GM18858 (cell line): ENCODE results near the gene FBH1.
"Not testable (repeated sequence)": the region's sequence is repeated elsewhere in the genome, so short reads cannot be mapped to it uniquely, and the experiment has no call there.

Source experiments
- ATAC-seq: cut with Tn5 transposase; IDR thresholded peaks from one replicate; pipeline ENCODE4 v1.9.1; 2021; ENCODE audit not compliant: unreplicated experiment

Gene FBH1

DNA sequence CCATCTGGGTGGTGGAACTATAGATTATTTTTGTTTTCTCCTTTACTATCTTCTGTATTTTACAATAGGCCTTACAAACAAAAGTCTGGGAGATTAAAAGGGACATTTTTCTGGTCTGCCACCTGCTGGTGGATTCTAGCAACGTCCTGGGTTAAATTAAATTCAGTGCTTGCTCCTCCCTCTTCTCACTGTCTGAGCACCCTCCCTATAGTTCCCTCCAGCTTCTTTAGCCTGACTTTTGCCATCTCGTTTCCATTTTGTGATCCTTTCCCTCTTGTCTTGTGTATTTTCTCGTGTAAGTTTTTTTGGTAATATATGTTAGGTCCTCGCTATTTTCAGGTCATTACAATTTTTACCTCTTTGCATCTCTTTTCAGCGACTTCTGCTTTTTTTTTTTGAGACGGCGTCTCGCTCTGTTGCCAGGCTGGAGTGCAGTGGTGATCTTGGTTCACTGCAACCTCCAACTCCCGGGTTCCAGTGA is 16.5 kb upstream of the FBH1 start:
- ATAC-seq: no peak

DNA sequence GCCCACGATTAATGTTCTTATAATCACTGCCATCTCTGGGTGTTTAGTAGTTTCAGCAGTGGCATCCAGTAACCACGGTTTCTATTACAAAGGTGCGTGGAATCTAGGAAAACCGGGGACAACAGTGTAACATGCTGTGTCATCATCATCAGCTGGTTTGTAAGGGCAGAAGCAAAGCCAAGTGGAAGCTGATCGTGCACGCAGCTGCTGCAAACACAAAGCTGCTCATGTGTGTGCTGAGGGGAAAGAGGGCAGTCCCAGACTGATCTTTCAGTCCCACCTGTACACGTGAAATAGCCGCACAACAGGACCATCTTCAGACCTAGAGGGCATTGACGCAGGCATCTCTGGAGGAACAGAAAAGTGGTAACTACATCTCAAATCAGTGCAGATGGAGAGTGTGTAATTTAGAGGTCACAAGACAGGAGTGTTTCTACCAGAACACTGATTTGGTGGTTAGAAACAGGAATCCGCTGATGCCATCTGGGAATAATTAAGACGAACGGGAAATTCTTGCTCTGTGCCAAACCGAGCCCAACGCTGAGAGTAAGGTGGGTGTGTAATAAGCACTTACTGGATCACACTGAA is 13.8 kb upstream of the FBH1 start:
- no peak for ATAC-seq

DNA sequence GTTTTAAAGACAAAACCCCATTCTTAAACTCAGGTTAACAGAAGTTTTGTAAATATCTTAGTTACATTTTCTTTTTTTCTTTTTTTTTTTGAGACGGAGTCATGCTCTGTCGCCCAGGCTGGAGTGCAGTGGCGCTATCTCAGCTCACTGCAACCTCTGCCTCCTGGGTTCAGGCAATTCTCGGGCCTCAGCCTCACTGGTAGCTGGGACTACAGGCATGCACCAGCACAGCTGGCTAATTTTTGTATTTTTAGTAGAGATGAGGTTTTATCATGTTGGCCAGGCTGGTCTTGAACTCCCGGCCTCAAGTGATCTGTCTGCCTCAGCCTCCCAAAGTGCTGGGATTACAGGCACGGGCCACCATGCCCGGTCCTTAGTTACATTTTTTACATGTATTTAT is 13.0 kb upstream of the FBH1 start:
- ATAC-seq: not testable (repeated sequence)

DNA sequence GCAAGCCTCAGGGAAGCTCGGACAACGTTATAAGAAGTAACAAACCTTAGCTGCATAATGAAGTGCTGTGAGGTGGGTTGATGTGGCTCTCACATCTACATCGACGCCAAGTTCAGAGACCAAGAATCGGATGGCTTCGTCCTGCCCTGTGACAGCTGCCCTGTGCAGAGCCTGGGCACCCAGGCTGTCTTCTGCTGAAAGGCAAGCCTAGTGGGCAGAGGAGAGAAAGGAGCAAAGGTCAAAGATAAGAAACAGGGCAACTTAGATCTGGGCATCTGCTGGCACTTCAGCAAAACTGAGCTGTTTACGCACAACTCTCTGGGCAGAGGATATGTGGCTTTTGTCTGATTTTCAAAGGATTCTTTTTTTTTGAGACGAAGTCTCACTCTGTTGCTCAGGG is 7.1 kb upstream of the FBH1 start:
- ATAC-seq: no peak

DNA sequence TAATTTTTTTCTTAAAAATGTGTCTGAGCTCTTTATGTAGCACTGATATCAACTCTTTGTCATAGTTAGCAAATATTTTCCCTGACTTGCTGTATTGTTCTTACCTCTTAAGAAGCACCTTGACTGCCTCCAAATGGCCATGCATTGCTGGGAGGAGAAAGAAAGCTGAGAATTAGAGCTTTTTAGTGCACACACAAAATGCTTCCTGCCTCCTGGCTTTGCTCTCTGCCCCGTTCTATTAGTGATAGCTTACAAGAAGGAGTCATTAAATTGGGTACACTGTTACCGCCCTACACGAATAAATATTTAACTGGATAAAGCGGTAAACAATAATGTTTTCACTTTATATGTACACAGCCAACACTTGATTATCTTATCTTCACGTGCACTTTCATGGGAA is 4.4 kb upstream of the FBH1 start:
- ATAC-seq: no peak

DNA sequence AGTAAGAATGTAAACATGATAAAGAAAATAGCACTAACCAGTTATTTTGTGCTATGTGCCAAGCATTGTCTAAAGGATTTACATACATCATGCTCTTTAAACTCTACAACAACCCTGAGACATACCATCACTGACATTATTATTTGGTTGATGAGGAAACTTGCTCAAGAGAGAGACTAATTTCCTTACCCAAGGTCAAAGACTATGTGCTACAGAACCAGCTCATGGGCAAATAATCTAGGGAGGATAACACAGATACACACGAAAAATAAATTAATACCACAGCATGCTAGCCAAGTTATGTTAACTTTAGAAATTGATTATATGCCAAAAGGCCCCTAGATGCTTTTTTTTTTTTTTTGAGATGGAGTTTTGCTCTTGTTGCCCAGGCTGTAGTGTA is 3.0 kb upstream of the FBH1 start:
- ATAC-seq: no peak

GRCh38 chr10:5887641-5888040 is 2.4 kb upstream of the FBH1 start:
- no peak for ATAC-seq

DNA sequence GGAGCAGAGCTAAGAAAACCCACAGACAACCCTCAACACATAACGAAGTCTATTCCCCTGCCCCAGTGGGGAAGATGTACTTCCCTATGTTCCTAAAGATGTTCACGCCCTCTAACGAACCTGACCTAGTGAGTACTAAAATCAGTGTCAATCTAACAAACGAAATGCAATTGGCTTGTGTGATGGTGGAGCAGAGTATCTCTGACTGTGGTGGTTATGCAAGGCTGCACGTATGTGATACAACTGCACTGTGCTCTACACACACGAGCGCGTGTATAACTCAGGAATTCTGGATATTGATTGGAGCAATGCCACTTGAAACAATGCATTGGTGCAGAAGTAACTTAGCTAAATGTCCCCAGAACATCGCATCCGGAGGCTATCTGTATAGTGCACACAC is 1.7 kb upstream of the FBH1 start:
- no peak for ATAC-seq

GRCh38 chr10:5888843-5889623 is 1.0 kb upstream of the FBH1 start:
- ATAC-seq: no peak

DNA sequence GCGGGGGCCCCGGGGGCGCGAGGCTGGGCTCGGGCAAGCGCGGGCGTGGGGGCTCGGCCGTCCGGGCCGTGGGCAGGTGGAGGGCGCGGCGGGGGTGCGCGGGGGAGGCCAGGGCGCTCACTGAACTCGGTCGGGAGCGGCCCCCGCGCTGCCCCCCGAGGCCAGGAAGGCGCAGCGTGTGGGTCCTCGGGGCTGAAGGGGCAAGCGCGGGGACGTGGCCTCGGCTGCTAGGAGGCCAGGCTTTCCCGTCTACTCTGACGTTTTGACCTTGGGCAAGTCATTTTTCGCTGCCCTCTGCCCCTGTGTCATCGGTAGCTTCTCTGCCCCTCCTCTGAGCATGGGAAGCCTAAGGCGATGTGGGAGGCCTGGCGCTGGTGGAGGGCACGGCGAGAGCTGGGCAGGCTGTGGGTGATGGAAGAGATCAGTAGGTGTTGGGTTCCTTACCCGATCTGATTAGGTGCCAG is 441 bp downstream of the FBH1 start:
- ATAC-seq: no peak

- no peak for ATAC-seq
Observed at GRCh38 chr10:5891009-5891408, 966 bp downstream of the FBH1 start.

- no peak for ATAC-seq
Observed at GRCh38 chr10:5892007-5892406, 2.0 kb downstream of the FBH1 start.

GRCh38 chr10:5893321-5893720 is 3.3 kb downstream of the FBH1 start:
- no peak for ATAC-seq

- ATAC-seq: no peak
Observed at GRCh38 chr10:5894403-5894802, 4.4 kb downstream of the FBH1 start.

- ATAC-seq: no peak
Observed at GRCh38 chr10:5894873-5895272, 4.8 kb downstream of the FBH1 start.

GRCh38 chr10:5895365-5895764 is 5.3 kb downstream of the FBH1 start:
- no peak for ATAC-seq

- no peak for ATAC-seq
Observed at GRCh38 chr10:5895804-5896203, 5.8 kb downstream of the FBH1 start.

DNA sequence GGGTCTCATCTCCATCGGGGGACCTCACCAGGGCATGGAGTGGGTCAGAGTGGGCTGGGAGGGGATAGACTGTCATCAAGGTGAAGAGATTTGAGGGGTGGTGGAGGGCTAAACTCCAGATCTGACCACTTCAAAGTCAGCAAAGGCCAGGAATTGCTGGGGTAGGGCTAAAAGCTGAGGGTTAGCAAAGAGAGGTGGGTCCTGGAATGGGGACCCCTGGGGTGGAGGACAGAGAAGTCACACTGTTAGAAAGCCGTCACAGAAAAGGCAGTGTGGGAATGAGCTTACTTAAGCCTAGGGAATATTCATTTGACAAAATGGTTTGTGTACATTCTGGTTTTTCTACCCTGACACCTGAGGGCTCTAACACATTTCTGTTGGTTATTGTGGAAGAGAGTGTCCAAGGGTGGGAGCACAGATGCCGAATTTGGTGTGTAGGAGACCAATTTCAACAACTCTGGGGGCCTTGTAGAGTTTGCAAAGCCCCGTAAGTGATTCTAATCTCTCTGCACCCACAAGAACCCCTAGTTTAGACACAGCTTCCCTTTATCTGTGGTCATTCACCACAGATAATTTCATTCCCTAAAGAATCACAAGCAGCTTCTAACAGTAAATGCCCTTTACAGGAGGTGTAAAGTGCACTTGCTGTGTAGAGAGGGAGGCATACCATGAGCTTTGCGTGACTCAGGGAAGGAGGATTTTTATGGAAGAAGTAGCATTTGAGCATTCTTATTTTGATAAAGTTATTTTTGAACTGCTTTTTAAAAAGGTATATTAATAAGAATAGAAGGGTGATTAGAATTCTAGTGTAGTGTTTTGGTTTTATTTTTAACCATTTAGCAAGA is 6.4 kb downstream of the FBH1 start:
- ATAC-seq: no peak

DNA sequence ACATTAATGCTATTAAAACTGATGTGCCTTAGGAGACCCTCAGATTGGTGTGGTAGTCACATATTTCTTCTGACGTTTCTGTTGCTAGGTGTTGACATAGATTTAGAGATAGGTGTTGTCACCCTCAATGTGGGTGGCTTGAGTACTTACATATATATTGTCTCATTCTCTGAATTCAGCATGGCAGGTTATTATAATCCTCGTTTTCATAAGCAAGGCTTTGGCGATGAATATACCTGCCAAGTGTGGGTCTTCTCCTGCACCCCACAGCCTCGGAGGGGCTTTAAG is 7.0 kb downstream of the FBH1 start:
- ATAC-seq: no peak

DNA sequence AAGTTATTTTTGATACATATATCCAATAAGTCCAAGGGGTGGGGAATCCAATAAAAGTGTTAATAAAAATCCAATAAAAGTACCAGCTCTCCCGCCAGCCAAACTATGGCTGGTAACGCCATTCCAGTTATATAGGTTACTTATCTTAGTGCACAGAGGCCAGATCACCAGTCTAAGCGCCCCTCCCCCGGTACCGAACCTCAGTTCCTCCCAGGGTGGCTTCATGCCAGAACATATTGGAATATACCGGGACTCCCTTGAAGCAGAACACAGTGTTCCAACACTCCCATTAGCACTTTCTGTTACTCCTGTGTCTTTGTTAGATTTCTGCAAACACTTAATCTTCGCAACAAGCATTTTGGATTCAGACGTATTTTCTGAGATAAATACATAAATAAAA is 7.5 kb downstream of the FBH1 start:
- no peak for ATAC-seq

DNA sequence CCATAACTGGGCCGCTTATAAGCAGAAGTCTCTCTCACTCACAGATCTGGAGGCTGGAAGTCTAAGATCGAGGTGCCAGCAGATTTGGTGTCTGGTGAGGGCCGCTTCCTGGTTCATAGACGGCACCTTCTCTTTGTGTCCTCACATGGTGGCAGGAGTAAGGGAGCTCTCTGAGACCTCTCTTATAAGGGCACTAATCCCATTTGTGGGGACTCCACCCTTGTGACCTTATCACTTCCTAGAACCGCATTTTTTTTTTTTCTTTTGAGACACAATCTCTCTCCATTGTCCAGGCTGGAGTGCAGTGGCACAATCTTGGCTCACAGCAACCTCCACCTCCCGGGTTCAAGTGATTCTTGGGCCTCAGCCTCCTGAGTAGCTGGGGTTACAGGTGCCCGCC is 8.1 kb downstream of the FBH1 start:
- no peak for ATAC-seq

DNA sequence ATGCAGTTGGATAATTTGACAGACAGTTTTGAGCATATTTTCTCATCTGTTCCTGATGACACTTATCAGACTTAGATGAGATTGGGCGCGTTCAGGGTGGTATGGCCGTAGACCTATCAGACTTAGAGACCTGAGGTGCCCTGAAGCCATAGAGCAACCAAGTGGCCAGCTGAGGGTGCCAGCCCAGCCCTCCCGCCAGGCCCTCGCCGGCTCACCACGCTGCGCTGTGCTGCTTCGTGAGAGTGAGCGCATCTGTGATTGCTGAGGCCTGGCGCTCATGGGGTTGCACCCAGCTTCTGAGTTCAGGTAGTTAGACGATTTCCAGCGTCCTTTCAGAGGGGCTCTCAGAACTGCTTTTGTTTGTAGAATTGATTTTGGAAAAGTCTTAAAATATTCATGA is 10.2 kb downstream of the FBH1 start:
- no peak for ATAC-seq
